Osteocyte (in vitro differentiated cells): ENCODE measurements around the gene IGFL1. TPM values are rescaled to one million over a fixed set of nuclear protein-coding genes. Genes with fewer than 3 reads are reported as not detected.

Experiments used
- DNase-seq: peaks from one replicate; pipeline ENCODE4 v3.0.0; 2021; ENCODE audit warnings: mixed read lengths; ENCODE audit not compliant: unreplicated experiment; ENCODE audit errors: extremely low spot score
- H3K27ac Mint-ChIP-seq: one replicate; pipeline ENCODE4 v1.8.0; 2021; ENCODE audit warnings: mild to moderate bottlenecking, mixed read lengths; ENCODE audit not compliant: unreplicated experiment
- H3K27me3 Mint-ChIP-seq: one replicate; pipeline ENCODE4 v1.8.0; 2021; ENCODE audit warnings: mixed read lengths; ENCODE audit not compliant: unreplicated experiment
- H3K36me3 Mint-ChIP-seq: one replicate; pipeline ENCODE4 v1.8.0; 2021; ENCODE audit warnings: mixed read lengths; ENCODE audit not compliant: unreplicated experiment
- H3K4me1 Mint-ChIP-seq: one replicate; pipeline ENCODE4 v1.8.0; 2021; ENCODE audit warnings: mixed read lengths; ENCODE audit not compliant: unreplicated experiment
- H3K4me3 Mint-ChIP-seq: one replicate; pipeline ENCODE4 v1.8.0; 2021; ENCODE audit warnings: mild to moderate bottlenecking, moderate library complexity, mixed read lengths; ENCODE audit not compliant: unreplicated experiment
- H3K9me3 Mint-ChIP-seq: one replicate; pipeline ENCODE4 v1.8.0; 2021; ENCODE audit warnings: mixed read lengths; ENCODE audit not compliant: unreplicated experiment
- CTCF ChIP-seq: fragments of 200-600 bp; sonication (generic); IDR thresholded peaks from 2 replicates; pipeline ENCODE4 v1.5.0; 2021; ENCODE audit warnings: antibody characterized with exemption, mild to moderate bottlenecking, moderate library complexity
- total RNA-seq: library from RNA; stranded (reverse); gene quantifications from 2 replicates; pipeline ENCODE4 v1.2.1, GENCODE V29; 2021

IGFL1 gene
- total RNA-seq, 1 donor from 2014 or later, result not detected

- Mint-ChIP-seq H3K4me3 (no peak overlapping the region), H3K27ac (no peak overlapping the region), H3K4me1 (peaks cover 8% of the 10 kb centered on the region), H3K36me3 (no peaks in the 10 kb centered on the region), H3K9me3 (no peaks in the 10 kb centered on the region), H3K27me3 (peaks cover 10% of the 10 kb centered on the region)
- no peak for DNase-seq
- no peak for TF ChIP-seq CTCF
Observed at GRCh38 chr19:46279177-46279576, 49.6 kb downstream of the IGFL1 start.

Other genes with a start within 250 kb of the IGFL1 start
- 12.4 and 13.8 TPM in 2 replicates for gene CCDC61, start 234.3 kb upstream of the IGFL1 start, total RNA-seq
- gene PGLYRP1, start 206.7 kb upstream of the IGFL1 start, total RNA-seq, result not detected in 2 replicates
- gene IGFL4, start 188.7 kb upstream of the IGFL1 start, total RNA-seq, result not detected in 2 replicates
- not detected in 2 replicates for gene IGFL3, start 105.1 kb upstream of the IGFL1 start, total RNA-seq
- gene IGFL2, start 81.5 kb upstream of the IGFL1 start, total RNA-seq, result not detected in 2 replicates
- gene HIF3A, start 67.3 kb downstream of the IGFL1 start, total RNA-seq, result 77.5 and 101 TPM in 2 replicates
- gene PPP5C, start 117.3 kb downstream of the IGFL1 start, total RNA-seq, result 79.5 and 86.0 TPM in 2 replicates
- 34.5 and 35.0 TPM in 2 replicates for gene CCDC8, start 183.8 kb downstream of the IGFL1 start, total RNA-seq
- gene PNMA8C, start 199.2 kb downstream of the IGFL1 start, total RNA-seq, result 0.11 TPM in 1 of 2 replicates, not detected in the other
- gene PNMA8A, start 241.8 kb downstream of the IGFL1 start, total RNA-seq, result 10.3 and 10.8 TPM in 2 replicates